ENCODE results near the gene CAMSAP2. TPM values are rescaled to one million over a fixed set of nuclear protein-coding genes. Genes with fewer than 3 reads are reported as not detected.

Gene CAMSAP2
- total RNA-seq, 1 experiment from 2014 or later, result 25.0 TPM

GRCh38 chr1:200707116-200707515, 31.6 kb upstream of the CAMSAP2 start:
- Histone ChIP-seq H3K4me3 (replicated peaks in 1 of 2; ENCODE audit: low read depth in 1 of 2, low read length in 2 of 2) (no peak overlapping the region), H3K4me1 (ENCODE audit: control insufficient read depth in 1 of 2, insufficient read depth in 2 of 2, low read length in 2 of 2) (no peaks in the 10 kb centered on the region), H3K79me2 (ENCODE audit: insufficient read depth, low read length) (no peaks in the 10 kb centered on the region), H3K9ac (ENCODE audit: low read length) (no peak overlapping the region), H3K27me3 (ENCODE audit: insufficient read depth, low read length) (no peaks in the 10 kb centered on the region), H3K9me3 (ENCODE audit: control insufficient read depth in 1 of 2, insufficient read depth in 1 of 2, low read depth in 1 of 2, low read length in 2 of 2) (no peaks in the 10 kb centered on the region), H3K27ac (ENCODE audit: low read depth, low read length) (no peak overlapping the region), H3K9me2 (ENCODE audit: insufficient read depth) (no peaks in the 10 kb centered on the region), H3K36me3 (ENCODE audit: control insufficient read depth in 1 of 2, insufficient read depth in 2 of 2, low read length in 2 of 2) (no peaks in the 10 kb centered on the region), H2AFZ (ENCODE audit: low read depth, low read length, poor library complexity, severe bottlenecking) (no peak overlapping the region), H4K20me1 (ENCODE audit: insufficient read depth) (no peaks in the 10 kb centered on the region), H3K4me2 (ENCODE audit: low read length) (no peak overlapping the region)
- intact Hi-C loops (cut with micrococcal nuclease), result no loop called here
- DNase-seq (ENCODE audit: low read depth, low spot score), result no peak
- CTCF ChIA-PET, result no interaction called here
- no peak for ATAC-seq
- POLR2A ChIA-PET, result no interaction called here
- TF ChIP-seq TCF7L2 (IDR thresholded peaks at IDR 0.05; ENCODE audit: borderline replicate concordance, extremely low read depth, insufficient read depth, insufficient read length) (no peak), EGR1 (IDR thresholded peaks at IDR 0.05; ENCODE audit: low read depth) (no peak), SP1 (IDR thresholded peaks at IDR 0.05; ENCODE audit: low read depth) (no peak), ELF1 (IDR thresholded peaks at IDR 0.05; ENCODE audit: borderline replicate concordance, low read depth) (no peak), EZH2 (IDR thresholded peaks at IDR 0.05) (no peak), CBX3 (IDR thresholded peaks at IDR 0.05; ENCODE audit: low read depth) (no peak), YY1 (IDR thresholded peaks at IDR 0.05; ENCODE audit: extremely low read depth, insufficient replicate concordance, low read depth, low read length) (no peak), SIN3A (IDR thresholded peaks at IDR 0.05; ENCODE audit: low read depth) (no peak), JUND (IDR thresholded peaks at IDR 0.05) (no peak), SRF (IDR thresholded peaks at IDR 0.05; ENCODE audit: low read depth) (no peak), FOSL1 (IDR thresholded peaks at IDR 0.05; ENCODE audit: low read depth) (no peak), EZH2phosphoT487 (IDR thresholded peaks at IDR 0.05; ENCODE audit: borderline replicate concordance) (no peak), CEBPB (IDR thresholded peaks at IDR 0.05; ENCODE audit: low read depth) (no peak), MAX (IDR thresholded peaks at IDR 0.05) (no peak), ATF3 (IDR thresholded peaks at IDR 0.05) (no peak)
- TF ChIP-seq, protein P1, sequence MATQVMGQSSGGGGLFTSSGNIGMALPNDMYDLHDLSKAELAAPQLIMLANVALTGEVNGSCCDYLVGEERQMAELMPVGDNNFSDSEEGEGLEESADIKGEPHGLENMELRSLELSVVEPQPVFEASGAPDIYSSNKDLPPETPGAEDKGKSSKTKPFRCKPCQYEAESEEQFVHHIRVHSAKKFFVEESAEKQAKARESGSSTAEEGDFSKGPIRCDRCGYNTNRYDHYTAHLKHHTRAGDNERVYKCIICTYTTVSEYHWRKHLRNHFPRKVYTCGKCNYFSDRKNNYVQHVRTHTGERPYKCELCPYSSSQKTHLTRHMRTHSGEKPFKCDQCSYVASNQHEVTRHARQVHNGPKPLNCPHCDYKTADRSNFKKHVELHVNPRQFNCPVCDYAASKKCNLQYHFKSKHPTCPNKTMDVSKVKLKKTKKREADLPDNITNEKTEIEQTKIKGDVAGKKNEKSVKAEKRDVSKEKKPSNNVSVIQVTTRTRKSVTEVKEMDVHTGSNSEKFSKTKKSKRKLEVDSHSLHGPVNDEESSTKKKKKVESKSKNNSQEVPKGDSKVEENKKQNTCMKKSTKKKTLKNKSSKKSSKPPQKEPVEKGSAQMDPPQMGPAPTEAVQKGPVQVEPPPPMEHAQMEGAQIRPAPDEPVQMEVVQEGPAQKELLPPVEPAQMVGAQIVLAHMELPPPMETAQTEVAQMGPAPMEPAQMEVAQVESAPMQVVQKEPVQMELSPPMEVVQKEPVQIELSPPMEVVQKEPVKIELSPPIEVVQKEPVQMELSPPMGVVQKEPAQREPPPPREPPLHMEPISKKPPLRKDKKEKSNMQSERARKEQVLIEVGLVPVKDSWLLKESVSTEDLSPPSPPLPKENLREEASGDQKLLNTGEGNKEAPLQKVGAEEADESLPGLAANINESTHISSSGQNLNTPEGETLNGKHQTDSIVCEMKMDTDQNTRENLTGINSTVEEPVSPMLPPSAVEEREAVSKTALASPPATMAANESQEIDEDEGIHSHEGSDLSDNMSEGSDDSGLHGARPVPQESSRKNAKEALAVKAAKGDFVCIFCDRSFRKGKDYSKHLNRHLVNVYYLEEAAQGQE (IDR thresholded peaks at IDR 0.05; ENCODE audit: low read depth), result no peak
- TF ChIP-seq, protein P2, sequence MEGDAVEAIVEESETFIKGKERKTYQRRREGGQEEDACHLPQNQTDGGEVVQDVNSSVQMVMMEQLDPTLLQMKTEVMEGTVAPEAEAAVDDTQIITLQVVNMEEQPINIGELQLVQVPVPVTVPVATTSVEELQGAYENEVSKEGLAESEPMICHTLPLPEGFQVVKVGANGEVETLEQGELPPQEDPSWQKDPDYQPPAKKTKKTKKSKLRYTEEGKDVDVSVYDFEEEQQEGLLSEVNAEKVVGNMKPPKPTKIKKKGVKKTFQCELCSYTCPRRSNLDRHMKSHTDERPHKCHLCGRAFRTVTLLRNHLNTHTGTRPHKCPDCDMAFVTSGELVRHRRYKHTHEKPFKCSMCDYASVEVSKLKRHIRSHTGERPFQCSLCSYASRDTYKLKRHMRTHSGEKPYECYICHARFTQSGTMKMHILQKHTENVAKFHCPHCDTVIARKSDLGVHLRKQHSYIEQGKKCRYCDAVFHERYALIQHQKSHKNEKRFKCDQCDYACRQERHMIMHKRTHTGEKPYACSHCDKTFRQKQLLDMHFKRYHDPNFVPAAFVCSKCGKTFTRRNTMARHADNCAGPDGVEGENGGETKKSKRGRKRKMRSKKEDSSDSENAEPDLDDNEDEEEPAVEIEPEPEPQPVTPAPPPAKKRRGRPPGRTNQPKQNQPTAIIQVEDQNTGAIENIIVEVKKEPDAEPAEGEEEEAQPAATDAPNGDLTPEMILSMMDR (IDR thresholded peaks at IDR 0.05 in 2 of 3, conservative IDR thresholded peaks at IDR 0.05 in 1 of 3; ENCODE audit: borderline replicate concordance in 1 of 3, insufficient read depth in 1 of 3, low read depth in 2 of 3, low read length in 2 of 3), result no peak
- BruUV-seq (replicated peaks), result no TSS peak
- RAD21 ChIA-PET (ENCODE audit: low non-redundant PET in 1 of 2, low total read pairs in 2 of 2, uncharacterized antibody in 2 of 2, unreplicated experiment in 2 of 2), result no interaction called here
